SH-SY5Y (cell line): ENCODE measurements around the gene HDAC9.

ENCODE experiments used
- GATA2 ChIP-seq: IDR thresholded peaks from 2 replicates; pipeline ENCODE4 v1.6.1; 2011; ENCODE audit warnings: mild to moderate bottlenecking, low read depth, low read length
- GATA3 ChIP-seq: IDR thresholded peaks from 2 replicates; pipeline ENCODE4 v1.6.1; 2011; ENCODE audit warnings: low read depth, mild to moderate bottlenecking, low read length, moderate library complexity

The HDAC9 gene

GRCh38 chr7:18894155-18894554 lies 398.6 kb downstream of the HDAC9 start:
- TF ChIP-seq GATA2 (no peak), GATA3 (no peak)

GRCh38 chr7:18895456-18895855 lies 399.9 kb downstream of the HDAC9 start:
- no peak for TF ChIP-seq GATA3

DNA sequence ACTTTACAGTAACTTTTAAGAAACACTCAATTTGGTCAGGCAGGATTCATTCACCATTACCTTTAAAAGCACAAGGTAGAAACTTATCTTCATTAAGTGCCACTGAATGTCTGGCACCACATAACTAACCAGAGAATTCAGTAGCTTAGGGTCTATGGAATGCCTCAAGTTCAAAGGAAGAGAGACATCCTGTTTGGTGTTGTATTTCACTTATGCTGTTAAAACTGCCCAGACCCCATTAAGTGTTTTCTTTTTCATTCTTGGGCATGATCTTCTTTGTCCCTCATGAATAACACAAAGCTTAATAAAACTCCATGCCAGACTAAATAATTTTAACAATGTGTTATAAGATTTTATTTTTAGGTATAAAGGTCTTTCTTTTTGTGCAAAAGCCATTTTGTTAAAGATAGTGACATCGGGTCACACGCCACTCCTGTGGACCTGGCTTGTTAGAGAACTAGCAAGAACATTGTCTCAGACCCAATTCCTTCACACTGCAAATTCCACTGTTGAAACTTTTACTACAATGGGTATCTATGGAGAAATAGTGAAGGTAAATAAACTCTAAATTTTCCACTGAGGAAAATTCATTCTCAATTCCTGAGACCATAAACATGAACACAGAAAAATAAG lies 400.9 kb downstream of the HDAC9 start:
- TF ChIP-seq GATA3 (no peak), GATA2 (no peak)

GRCh38 chr7:18900236-18900635 lies 404.7 kb downstream of the HDAC9 start:
- TF ChIP-seq GATA2 = no peak
- TF ChIP-seq GATA3 = no peak

GRCh38 chr7:18900803-18901202 lies 405.3 kb downstream of the HDAC9 start:
- TF ChIP-seq GATA3 (no peak), GATA2 (no peak)

DNA sequence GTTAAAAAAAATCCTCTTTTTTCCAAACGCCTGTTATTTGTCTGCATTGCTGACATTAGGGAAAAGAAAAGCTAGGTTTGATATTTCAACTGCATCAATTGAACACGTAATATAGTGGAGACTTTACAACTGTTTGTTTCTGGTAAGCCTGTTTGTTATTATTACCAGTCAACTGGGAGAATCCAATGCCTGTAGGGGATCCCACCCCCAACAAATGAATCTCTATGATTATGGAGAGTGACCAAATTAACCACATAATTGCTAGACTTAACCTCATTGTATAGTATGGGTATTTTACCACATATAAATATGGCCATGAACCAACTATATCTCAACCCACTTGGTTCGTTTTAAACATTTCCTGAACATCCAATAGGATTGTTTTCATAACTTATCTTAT lies 405.8 kb downstream of the HDAC9 start:
- no peak for TF ChIP-seq GATA2
- TF ChIP-seq GATA3 = no peak

DNA sequence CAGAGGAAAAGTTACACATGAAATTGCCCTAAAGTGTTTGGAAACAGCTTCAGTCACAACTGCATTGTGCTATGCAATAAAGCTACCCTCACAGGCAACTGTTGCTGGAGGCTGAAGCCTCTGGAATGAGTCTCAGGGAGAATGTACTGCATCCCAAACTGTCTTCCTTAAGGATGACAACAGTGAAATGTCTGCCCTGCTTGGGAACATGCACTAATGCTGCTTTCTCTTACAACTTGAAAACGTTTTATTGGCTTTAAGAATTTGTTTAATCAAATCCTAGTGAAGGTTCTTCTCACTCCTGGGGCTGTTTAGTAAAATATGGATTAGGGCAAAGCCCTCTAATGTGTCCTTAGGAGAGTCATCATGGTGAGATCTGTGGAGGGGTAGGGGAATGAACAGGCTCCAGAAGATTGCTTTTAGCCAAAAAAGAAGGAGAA lies 406.5 kb downstream of the HDAC9 start:
- TF ChIP-seq GATA3 (no peak), GATA2 (no peak)

DNA sequence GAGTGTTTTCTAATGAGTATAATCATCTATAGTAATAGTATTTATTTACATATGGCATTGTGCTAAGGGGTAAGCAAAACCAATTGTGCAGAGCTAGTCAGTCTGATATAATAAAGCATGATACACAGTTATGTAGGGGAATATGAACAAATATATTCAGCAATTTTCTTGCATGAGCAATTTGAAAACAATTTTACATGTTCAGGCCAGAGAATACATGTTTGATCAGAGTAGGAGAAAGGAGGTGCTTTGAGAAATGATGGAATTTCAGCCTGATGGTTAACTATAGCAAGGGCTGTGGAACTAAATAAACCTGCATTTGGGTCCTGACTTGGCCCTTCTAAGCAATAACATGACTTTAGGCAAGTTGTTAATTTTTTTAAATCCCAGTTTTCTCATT lies 407.3 kb downstream of the HDAC9 start:
- no peak for TF ChIP-seq GATA2

DNA sequence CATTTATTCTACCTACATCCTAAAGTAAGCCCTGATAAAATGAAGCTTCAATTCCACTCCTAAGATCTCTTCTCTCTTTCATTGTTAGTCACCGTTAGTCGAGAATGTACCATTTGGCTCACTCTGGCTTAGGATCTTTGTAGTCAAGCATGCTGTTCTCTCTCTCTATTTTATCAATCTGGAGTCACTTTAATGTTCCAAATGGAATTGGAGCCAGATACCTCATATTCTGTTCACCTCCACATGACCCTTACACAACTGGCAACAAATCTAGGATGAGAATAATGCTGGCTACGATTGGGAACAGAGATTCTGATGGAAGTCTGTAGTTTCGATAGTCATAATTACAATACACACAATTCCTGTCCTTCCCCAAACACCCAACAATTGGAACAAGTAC lies 408.1 kb downstream of the HDAC9 start:
- no peak for TF ChIP-seq GATA2
- TF ChIP-seq GATA3 = no peak

- no peak for TF ChIP-seq GATA3
- no peak for TF ChIP-seq GATA2
Observed at GRCh38 chr7:18905316-18905943, 409.9 kb downstream of the HDAC9 start.

GRCh38 chr7:18906901-18907300 lies 411.4 kb downstream of the HDAC9 start:
- TF ChIP-seq GATA3 (no peak), GATA2 (no peak)

DNA sequence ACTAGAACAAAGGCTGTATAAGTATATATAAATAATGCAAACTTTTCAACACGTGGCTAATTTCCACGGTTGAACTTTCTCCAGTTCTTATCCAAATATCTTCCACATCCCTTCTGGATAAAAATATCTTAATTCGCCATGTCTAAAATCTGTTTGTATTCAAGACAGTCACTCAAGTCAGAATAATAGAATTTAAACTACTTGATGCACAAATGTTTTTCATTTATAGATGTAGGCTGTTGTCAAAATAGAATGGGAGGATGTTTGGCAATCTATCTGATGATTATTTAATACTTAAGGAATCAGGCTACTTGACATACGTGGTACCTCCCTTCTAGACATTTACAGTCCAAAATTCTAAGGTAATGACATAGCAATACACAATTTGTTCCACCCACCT lies 417.6 kb downstream of the HDAC9 start:
- TF ChIP-seq GATA2 = no peak
- no peak for TF ChIP-seq GATA3

- TF ChIP-seq GATA3 (no peak), GATA2 (no peak)
Observed at GRCh38 chr7:18916826-18917225, 421.3 kb downstream of the HDAC9 start.

DNA sequence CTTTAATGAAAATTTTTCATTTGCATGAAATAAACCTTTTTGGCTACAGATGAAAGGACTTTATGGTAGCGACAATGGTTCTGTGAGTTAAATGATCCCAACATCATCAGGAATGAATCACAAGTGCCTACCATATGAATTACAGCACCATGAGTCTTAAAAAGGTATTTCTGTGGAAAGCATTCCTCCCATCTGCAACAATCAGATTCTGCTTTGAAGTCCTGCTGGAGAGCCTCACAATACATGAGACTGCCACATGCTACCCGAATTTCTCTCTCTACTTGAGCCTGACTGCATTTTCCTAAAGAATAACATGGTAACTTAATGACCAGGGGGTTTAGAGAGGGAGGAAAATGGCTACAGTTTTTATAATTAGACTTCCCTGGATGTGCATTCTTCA lies 431.6 kb downstream of the HDAC9 start:
- TF ChIP-seq GATA3 (no peak), GATA2 (no peak)

- TF ChIP-seq GATA2 (no peak), GATA3 (no peak)
Observed at GRCh38 chr7:18936265-18936664, 440.7 kb downstream of the HDAC9 start.
